Uterus (tissue), 2 donors: ENCODE measurements around the gene CLPTM1L.

ENCODE experiments used
- CTCF ChIP-seq, 4 experiments: fragments of 200-600 bp in 2 of 4; fragments of 450-650 bp in 2 of 4; sonication (generic) in 2 of 4; IDR thresholded peaks; one replicate each; pipeline ENCODE4 v1.5.1; 2016 to 2019; ENCODE audit warnings: antibody characterized with exemption in 4 of 4, mild to moderate bottlenecking in 2 of 4, moderate library complexity in 1 of 4
- POLR2A ChIP-seq, 2 donors: fragments of 450-650 bp; IDR thresholded peaks; one replicate each; pipeline ENCODE4 v1.6.1; 2016; ENCODE audit warnings: antibody characterized with exemption in 2 of 2, mild to moderate bottlenecking in 1 of 2, moderate library complexity in 1 of 2

DNA sequence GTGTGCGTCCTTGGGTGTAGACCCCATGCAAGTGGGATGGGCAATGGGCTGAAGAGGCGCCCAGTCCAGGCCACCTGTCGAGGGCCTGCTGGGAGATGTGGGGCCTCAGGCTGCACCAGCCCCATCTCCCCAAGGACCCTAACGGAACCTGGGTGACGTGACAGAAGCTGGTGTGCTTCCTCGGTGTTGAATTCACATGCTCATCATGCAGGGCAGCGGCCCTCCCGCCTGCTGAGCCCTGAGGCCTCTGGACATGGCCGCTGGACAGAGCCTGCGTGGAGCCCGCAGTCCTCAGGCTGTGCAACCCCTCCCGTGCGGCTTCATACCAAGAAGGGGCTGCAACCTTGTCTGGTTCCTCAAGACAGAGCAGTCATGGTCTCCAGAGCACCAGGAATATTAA, 76.8 kb downstream of the CLPTM1L start:
- TF ChIP-seq POLR2A (IDR thresholded peaks at IDR 0.05) (no peak), CTCF (IDR thresholded peaks at IDR 0.05) (no peak)
